Kasumi-1 (cell line): Measurements from ENCODE around the gene MGLL.

Experiments
- DNase-seq, 2 experiments: peaks; one replicate each; lab custom pipeline; 2025; lab: John Stamatoyannopoulos, UW

MGLL gene

DNA sequence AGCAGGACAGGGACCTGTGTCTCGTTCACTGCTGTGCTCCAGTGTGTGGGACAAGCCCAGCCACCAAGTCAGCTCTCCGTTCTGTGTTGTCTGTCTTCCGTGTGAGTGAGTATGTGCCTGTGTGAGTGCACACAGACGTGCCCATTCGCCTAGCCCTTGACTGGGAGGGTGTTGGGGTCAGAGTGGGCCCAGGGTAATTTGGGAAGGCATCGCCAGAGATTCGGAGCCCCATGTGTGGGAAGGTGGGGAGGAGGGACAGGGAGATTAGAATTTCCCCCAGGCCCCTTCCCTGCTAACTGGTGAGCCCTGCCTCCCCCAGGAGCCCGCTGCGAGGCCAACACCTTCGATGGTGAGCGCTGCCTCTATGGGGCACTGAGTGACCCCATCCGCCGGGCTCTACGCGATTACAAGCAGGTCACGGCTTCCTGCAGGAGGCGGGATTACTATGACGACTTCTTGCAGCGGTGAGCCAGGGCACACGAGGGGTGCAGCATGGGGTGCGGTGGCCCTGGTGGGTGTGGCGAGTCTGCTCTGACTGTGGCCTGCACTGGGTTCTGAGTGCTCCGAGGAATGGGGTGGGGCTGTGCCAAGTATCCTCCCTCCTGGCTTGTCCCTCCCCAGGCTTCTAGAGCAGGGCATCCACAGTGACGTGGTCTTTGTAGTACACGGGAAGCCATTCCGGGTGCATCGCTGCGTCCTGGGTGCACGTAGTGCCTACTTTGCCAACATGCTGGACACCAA is 146.5 kb downstream of the MGLL start:
- DNase-seq = no peak

DNA sequence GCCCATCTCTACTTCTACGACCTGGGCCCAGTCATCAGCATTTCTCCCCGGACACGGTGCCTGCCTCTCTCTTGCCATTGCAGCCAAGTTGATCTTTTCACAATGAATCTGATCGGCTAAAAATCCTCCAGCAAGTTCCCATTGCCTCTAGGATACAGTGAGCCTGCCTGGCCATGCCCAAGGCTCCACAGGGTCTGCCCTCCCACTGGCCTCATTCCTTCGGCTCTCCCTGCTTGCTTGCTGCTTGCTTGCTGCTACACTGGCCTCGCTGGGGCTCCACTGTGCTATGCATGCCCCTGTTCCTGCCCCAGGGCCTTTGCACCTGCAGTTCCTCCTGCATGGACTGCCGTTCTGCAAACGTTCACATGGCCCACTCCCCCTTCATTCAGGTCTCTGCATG is 147.5 kb downstream of the MGLL start:
- no peak for DNase-seq

DNA sequence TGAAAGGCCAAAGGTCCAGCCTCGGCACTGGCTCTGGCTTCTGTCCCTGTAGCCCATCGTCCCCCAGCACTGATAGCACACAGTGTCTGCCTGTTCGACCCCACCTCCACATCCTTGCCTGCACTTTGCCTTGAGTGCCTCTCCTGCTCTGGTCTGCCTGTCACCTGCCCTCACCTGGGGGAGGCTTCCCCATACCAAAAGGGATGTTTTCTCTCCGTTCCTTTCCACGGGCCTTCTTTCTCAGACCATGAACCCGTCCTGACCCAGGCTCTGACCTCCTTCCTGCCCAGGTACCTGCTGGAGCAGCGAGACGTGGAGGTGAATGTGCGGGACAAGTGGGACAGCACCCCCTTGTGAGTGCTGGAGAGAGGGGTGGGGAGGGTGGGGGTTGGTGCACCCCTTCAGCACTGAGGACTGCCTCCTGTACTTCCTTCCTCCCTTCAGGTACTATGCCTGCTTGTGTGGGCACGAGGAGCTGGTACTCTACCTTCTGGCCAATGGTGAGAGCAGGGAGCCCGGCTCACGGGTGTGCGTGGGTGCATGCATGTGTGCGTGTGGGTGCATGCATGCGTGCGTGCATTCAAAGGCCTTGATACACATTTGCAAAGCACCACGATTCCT is 148.1 kb downstream of the MGLL start:
- DNase-seq = no peak

DNA sequence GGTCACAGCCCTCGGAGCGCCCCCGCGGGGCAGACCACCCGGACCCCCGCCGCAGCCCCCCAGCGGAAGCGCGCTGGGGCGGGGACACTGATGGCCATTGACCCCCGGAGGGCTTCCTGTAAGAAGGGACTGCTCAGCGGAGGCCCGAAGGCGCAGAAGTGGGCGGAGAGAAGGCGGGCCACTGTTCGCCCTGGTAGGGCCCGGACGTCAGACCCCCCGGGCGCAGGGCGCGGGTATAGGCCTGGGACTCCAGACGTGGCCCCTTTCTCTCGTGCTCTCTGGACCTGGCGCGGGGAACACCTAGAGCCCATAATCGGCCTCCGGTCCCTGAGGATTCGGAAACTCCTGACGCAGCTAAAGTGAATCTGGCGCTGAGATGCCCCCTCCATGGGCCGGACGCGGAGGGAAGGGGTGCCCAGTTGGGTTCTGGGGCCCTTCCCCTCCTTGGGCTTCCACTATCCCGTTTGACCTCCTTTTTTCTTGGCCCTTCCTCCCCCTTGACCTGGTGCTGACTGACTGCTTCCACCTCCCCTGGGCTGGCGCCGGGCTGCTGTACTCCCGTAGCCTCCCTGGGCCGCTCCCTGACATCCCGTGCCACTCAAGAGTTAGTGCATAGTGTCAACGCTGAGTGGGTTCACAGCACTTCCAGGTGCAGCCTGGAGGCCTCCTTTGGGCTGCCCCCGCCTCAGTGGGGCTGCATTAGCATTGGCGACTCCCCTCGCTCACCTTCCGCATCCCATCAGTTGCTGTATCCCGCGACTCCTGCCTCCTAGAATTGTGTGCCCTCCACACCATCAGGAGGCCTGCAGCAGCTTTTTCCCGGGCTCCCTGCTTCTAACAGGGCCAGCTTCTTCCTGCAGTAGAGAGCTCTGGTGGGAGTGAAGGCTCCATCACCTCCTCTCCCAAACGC is 148.9 kb downstream of the MGLL start:
- DNase-seq = peak; percentile 19 to 34

DNA sequence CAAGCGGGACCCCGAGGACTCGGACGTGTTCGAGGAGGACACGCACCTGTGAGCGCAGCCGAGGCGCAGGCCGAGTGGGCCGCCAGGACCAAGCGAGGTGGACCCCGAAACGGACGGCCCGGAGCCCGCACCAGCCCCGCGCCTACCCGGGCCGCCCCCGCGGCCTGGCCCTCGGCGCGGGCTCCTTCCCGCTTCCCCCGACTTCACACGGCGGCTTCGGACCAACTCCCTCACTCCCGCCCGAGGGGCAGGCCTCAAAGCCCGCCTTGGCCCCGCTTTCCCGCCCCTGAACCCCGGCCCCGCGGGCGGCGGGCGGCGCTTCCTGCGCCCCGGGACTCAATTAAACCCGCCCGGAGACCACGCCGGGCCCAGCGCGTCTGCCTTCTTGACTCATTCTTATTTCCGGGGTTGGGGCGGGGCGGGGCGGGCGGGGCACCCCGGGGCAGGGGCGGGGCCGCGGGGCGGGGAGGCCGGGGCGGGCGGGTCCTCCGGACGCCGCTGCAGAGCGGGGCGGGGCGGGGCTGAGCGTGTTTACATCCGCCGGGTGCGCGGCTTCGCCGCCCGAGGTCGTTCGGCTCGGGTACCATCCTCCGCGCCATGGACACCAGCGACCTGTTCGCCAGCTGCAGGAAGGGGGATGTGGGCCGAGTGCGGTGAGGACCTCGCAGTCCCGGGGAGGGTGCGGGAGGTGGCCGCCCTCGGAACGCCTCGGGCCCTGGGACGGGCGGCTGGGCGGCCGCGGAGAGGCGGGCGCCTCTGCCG is 149.7 kb downstream of the MGLL start, which contains the start of gene ABTB1:
Gene ABTB1 (plus strand): TSS at position 524 of the 762 bp plus-strand sequence. CDS start 74 bp downstream, at position 598.
- peak; percentile 67 to 71 for DNase-seq

DNA sequence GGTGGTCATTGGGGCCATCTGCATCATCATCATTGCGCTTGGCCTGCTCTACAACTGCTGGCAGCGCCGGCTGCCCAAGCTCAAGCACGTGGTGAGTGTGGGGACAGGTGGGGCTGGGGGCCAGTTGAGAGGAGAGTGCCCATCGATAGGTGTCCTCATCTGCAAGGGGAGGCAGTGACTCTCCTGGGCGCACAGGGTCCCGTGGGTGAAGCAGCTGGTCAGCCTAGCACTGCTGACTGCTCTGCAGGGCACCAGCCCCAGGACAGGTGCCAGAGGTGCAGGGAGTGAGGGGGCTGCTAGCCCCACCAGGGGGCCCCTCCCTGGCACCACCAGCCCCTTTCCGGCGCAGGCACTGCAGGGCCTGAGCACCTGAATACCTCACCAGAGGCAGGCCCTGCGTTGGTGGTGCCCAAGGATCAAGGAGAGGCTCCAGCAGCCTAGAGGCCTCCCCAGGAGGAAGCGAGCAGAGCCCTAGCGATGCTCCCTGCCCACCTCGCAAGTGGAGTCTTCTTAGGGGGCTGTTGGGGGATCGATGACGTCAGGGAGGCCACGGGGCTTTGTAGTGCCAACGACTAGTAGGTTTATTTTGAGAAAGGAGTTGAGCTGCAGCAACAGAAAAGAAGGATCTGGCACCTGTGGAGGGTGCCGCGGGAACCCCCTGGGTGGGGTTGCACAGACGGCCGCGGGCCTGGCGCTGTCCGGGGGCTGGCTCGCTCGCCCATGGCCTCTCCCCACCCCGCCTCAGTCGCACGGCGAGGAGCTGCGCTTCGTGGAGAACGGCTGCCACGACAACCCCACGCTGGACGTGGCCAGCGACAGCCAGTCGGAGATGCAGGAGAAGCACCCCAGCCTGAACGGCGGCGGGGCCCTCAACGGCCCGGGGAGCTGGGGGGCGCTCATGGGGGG is 150.5 kb downstream of the MGLL start:
- DNase-seq = peak in 1 of 2 experiments; percentile 11

DNA sequence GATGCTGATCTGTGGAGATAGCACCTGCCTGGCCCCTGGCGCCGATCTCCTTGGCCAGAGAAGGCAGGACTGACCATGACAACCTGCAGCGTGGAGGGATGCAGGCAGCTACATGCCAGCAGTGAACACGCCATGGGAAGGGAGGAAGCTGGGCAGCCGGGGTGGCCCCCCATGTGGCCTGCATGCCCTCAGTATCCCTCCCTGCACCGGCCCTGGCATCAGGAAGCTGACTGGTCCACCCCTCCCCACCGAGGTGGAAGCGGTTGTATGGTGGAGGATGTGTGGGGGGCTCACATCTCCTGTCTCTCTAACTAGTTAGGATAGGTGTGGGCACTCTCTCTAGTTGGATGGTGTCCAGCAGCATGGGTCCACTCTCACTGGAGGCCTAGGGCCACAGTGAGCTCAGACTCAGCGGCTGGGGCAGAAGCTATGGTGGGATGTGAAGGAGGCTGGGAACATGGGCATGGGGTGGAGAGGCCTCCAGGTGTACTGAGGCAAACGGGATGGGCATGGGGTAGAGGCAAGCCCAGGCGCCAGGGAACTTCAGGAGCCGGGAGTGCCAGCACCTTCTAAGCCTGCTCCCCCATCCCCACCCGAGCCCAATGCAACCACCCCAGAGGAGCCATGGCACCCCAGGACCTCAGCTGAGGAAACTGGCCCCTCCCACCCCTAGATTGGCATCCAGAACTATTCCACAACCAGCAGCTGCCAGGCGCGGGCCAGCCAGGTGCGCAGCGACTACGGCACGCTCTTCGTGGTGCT is 151.4 kb downstream of the MGLL start:
- DNase-seq = no peak

DNA sequence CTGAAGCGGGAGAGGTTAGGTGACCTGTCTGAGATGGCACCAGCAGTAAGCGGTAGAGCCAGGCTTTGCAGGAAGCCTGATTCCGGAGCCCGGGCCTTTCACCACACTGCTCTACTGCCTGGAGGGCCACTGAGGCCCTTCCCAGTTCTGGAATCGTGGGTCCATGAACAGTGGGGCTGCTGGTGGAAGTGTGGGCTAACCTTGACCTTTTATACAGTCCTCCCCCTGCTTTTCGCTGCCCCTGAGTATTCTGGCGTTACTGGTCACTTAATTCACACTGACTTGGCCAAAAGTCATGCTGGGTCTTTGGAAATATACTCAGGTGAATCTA is 152.1 kb downstream of the MGLL start:
- DNase-seq = no peak

DNA sequence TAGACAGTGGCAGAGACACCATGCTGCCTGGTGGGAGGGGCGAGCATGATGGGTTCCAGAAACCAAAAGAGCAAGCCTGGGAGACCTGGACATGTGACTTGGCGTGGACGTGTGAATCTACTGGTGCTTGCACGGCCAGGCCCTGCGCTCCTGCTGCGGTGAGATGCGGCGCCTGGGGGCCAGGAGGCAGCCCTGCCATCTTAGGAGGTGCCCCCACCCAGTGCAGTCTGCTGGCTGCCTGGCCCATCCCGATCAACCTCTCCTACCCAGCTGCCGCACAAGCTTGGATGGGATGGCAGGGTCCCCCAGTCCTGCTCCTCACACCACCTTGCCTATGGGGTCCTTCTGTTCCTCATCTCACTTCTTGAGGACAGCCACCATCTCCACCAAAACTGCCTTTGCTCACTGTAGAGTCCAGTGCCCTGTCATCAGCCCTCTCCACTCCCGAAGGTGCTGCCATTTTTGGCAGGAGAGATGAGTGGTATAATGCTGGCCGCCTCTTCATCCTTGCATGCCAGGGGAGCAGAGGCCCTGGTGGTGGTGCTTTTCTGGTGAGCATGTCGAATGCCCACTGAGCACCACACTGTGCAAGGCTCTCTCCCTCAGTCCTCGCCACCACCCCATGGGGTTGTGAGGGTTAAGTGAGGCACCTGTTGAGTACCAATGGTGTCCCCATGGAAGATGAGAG is 152.6 kb downstream of the MGLL start:
- no peak for DNase-seq

DNA sequence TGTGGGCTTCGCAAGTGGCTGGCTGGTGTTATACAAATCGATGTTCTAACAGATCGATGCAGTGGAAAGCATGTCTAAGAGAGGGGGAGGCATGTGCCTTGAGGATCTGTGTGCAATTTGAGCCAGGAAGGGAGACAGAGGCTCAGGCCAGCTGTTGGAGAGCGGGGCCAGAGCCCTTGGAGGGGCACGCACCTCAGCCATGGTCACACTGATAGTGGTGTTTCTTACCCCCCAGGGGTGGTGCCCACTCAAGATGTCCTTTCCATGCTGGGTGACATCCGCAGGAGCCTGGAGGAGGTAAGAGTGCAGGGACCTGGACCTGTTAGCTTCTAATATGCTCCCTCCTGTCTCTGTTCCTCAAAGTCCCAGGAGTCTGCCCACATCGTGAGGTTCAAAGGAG is 153.4 kb downstream of the MGLL start:
- DNase-seq = no peak

DNA sequence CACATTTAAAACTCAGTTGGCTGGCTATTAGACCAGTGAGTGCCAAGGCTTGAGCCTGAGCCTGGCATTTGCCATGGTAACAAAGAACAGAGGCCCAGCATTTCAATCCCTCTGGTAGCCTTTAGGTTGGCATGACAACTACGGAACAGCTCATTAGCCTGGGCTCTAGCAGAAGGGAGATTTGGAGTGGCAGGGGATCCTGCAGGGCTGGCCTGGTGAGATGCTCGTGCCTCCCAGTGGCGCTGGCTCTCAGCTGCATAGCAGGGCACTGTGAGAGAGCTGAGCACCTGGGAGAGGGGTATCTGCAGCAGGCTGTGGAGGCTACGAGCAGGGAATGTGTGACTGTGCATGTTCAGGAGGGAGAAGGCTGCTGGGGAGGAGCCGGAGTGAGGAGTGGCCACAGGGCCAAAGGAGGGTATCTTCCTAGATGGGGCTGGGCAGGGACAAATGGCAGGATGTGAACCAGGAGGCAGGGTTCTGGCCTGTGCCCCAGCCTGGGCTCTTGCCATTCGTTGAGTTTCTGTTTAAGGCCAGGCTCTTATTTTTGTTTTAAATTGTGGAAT is 155.1 kb downstream of the MGLL start:
- no peak for DNase-seq

DNA sequence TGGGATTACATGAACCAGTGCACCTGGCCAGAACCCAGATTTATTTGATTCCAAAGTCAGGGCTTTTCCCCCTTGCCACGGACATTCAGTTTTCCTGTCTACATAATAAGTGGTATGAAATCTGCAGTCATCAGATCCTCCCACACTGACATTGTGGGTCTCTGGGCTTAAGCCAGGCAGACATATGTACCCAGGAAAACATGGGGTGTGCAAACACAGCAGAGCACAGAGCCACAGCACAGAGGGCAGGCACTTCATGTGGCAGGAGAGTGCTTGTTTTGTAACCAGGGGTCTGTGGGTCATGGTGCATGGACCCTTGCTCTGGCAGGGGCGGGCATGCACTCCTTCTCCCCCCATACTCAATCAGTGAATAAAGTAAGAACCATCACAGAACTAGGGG is 155.6 kb downstream of the MGLL start:
- no peak for DNase-seq

DNA sequence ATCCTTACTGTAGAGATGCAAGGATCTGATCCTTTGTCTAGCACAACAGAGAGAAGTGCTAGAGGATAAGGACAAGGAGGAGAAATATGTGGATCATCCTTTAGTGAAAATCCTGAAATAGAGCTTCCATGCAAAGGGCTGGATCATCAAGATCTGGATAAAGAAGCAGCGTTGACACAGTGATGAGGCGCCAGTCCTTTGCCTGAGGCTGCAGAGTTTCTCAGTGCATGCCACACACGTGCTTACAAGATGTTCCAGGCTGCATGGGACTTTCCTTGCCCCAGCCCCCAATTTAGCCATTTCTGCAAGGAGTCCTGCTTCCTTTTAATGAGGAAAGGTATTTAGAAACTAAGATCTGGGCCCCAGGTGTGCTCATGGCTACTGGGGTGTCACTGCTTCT is 156.7 kb downstream of the MGLL start:
- no peak for DNase-seq

DNA sequence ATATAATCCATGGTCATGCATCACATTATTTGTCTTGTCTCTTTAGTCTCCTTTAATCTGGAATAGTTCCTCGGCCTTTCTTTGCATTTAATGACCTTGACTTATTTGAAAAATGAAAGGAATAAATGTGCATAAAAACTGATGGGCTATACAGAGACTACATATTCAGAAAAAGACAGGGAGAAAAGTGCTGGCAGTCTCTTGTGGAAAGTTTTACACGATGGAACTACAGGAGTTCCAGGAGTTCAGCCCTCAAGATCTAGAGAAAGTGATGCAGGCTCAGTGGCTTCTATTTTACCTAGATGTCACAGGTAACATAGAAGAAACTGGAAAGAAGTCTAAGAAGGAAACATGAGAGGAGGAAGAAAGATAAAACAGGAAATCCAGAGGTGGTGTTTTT is 157.2 kb downstream of the MGLL start:
- DNase-seq = no peak

DNA sequence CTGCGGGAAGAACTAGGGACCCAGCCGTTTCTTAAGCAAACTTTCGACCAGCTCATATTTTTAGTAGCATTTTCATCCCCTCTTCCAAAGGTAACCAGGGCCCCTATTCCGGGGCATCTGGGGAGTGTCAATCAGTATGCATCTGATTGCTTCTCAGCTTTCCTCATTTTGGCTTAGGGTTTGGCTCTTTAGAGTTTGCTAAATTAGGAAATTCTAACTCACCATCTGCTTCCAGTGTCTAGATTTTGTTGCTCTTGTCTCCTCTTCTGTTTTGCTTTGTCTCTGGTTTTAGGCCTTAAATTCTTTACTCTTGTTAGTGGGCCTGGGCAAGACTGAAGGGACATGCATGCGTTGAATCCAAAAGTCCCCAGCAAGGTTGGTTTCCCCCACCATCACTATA is 159.2 kb downstream of the MGLL start:
- no peak for DNase-seq

DNA sequence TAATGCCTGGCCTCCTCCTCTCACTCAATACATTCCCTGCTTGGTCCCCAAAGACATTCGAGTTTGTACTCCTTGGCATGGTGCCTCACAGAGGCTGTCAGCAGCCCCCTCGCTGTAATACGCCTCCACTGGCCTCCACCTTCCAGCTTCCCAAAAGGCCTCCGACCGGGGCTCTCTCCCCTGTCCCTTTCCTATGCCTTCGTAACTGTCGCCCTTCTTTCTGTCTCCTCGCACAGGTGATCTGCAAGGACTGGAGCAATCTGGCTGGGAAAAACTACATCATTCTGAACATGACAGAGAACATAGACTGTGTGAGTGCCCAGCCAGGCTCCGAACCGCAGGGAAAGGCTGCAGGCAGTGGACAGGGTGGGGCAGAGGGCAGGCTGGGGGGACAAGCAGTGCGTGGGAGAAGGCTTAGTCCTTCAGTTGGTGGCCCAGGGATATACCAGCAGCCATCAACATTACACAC is 160.3 kb downstream of the MGLL start:
- no peak for DNase-seq

DNA sequence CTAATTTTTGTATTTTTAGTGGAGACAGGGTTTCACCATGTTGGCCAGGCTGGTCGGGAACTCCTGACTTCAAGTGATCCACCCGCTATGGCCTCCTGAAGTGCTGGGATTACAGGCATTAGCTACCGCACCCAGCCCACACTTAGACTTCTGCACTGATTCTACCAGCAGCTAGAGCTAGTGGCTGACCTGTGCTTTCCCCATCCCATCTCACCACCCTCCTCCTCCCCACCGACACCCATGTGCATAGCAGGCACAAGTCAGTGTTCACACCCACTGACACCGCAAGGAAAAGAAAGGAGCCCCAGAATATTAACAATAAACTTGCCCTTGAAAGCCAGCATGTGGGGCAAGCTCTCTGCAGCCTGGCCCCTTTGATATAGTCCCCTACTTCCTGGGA is 160.7 kb downstream of the MGLL start:
- DNase-seq = no peak

DNA sequence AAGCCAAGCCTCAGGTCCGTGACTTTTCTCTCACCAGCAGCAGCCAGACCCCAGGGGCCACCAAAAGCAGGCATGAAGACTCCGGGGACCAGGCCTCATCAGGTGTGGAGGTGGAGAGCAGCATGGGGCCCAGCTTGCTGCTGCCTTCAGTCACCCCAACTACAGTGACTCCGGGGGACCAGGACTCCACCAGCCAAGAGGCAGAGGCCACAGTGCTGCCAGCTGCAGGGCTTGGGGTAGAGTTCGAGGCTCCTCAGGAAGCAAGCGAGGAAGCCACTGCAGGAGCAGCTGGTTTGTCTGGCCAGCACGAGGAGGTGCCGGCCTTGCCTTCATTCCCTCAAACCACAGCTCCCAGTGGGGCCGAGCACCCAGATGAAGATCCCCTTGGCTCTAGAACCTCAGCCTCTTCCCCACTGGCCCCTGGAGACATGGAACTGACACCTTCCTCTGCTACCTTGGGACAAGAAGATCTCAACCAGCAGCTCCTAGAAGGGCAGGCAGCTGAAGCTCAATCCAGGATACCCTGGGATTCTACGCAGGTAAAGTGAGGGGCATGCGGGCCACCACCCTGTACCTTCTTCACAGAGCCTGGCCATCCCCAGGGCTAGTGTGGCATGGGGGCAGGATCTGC is 161.6 kb downstream of the MGLL start:
- DNase-seq = no peak

DNA sequence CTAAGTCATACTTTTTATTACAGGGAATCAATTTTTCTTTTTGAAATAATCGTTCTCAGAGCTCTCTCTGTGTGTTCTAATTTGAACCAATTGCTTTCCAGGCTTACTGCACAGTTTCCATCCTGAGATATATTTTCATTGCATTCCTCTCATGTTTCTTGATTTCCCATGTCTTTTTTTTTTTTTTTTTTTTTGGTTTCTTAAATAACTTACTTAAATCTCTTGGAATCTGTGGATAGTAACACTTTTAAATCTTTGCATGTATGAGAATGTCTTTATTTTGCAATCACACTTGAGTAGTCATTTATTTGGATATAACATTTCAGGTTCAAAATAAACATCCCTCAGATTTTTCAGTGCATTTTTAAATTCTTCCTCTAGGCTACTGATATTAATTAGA is 164.1 kb downstream of the MGLL start:
- no peak for DNase-seq
